Panc1 (cell line): ENCODE measurements around the gene MTNR1A. TPM values are rescaled to one million over a fixed set of nuclear protein-coding genes. Genes with fewer than 3 reads are reported as not detected.

ENCODE experiments used
- ATAC-seq: fragments of 200-7000 bp; cut with Tn5 transposase; 2 replicates; pipeline ENCODE4 v1.9.1; 2020; ENCODE audit warnings: mild to moderate bottlenecking, moderate library complexity
- BruUV-seq: library from RNA; stranded (reverse); fragments of 400-500 nt; replicated peaks from 2 replicates; lab custom pipeline; 2021; lab: Mats Ljungman, UMichigan
- CTCF ChIA-PET: fragments of 300-600 bp; sonication (Branson Sonifier 250); formaldehyde crosslinking; loops from one replicate; lab custom pipeline; 2022; ENCODE audit warnings: antibody characterized with exemption; lab: Charles Lee
- POLR2A ChIA-PET: fragments of 300-600 bp; sonication (Branson Sonifier 250); formaldehyde crosslinking; loops from one replicate; lab custom pipeline; 2022; ENCODE audit warnings: antibody characterized with exemption; lab: Charles Lee
- DNase-seq: peaks from one replicate; pipeline ENCODE4 v3.0.0-alpha.2; 2010; ENCODE audit warnings: low read depth, low spot score
- H3K27ac ChIP-seq: 2 replicates; pipeline ENCODE4 v1.5.1; 2011; ENCODE audit warnings: mild to moderate bottlenecking, low read length, inconsistent platforms
- H3K27me3 ChIP-seq: fragments of 200-500 bp; sonication (Bioruptor generic); 2 replicates; pipeline ENCODE4 v1.6.0; 2014; ENCODE audit warnings: low read length, inconsistent platforms; ENCODE audit not compliant: control insufficient read depth, insufficient read depth
- H3K36me3 ChIP-seq: fragments of 200-500 bp; sonication (Bioruptor generic); 2 replicates; pipeline ENCODE4 v1.5.1; 2014; ENCODE audit warnings: inconsistent platforms, mild to moderate bottlenecking, low read length, moderate library complexity; ENCODE audit not compliant: control insufficient read depth, insufficient read depth
- H3K4me1 ChIP-seq: 2 replicates; pipeline ENCODE4 v1.5.1; 2011; ENCODE audit warnings: inconsistent platforms, mild to moderate bottlenecking, low read length, moderate library complexity; ENCODE audit not compliant: control insufficient read depth, insufficient read depth
- H3K4me3 ChIP-seq, 2 experiments: 2 replicates each; pipeline ENCODE4 v1.5.1; 2011 to 2012; ENCODE audit warnings: low read depth in 2 of 2, low read length in 2 of 2, mild to moderate bottlenecking in 2 of 2, inconsistent platforms in 1 of 2, moderate library complexity in 1 of 2
- H3K9me3 ChIP-seq: fragments of 200-500 bp; sonication (Bioruptor generic); 2 replicates; pipeline ENCODE4 v1.5.1; 2014; ENCODE audit warnings: low read depth, mild to moderate bottlenecking, inconsistent platforms, low read length, moderate library complexity; ENCODE audit not compliant: control insufficient read depth, insufficient read depth
- CTCF ChIP-seq: fragments of 450-650 bp; IDR thresholded peaks from 2 replicates; pipeline ENCODE4 v1.5.1; 2017; ENCODE audit warnings: mild to moderate bottlenecking
- POLR2AphosphoS5 ChIP-seq: IDR thresholded peaks from 2 replicates; pipeline ENCODE4 v1.6.1; 2012; ENCODE audit warnings: mild to moderate bottlenecking, low read depth, low read length, moderate library complexity
- REST ChIP-seq, 2 experiments: IDR thresholded peaks; 2 replicates each; pipeline ENCODE4 v1.6.1; 2011 to 2012; ENCODE audit warnings: low read depth in 2 of 2, control low read depth in 1 of 2, low read length in 1 of 2, mild to moderate bottlenecking in 1 of 2, moderate library complexity in 1 of 2; ENCODE audit not compliant: insufficient read depth in 1 of 2
- SIN3A ChIP-seq: IDR thresholded peaks from 2 replicates; pipeline ENCODE4 v1.6.1; 2012; ENCODE audit warnings: low read depth, mild to moderate bottlenecking, low read length, moderate library complexity, borderline replicate concordance; ENCODE audit not compliant: insufficient read depth
- TCF7L2 ChIP-seq: IDR thresholded peaks from 2 replicates; pipeline ENCODE4 v1.6.1; 2011; ENCODE audit warnings: mild to moderate bottlenecking, low read depth, low read length, inconsistent platforms
- in situ Hi-C: cut with HindIII; loops from 2 replicates; pipeline ENCODE4 v1.10.0; 2016; ENCODE audit warnings: low sequenced_read_pairs, low pct_unique_long_range_greater_than_20kb
- intact Hi-C: fragments of 100-400 bp; cut with micrococcal nuclease; formaldehyde crosslinking; loops from one replicate; pipeline ENCODE4 v1.10.0; 2022; ENCODE audit not compliant: unreplicated experiment
- total RNA-seq: library from RNA; stranded (reverse); gene quantifications from one replicate; pipeline ENCODE4 v1.2.1, GENCODE V29; 2021; ENCODE audit not compliant: unreplicated experiment

Gene MTNR1A
- total RNA-seq, 1 experiment from 2014 or later: 0.23 TPM

GRCh38 chr4:186553717-186554116, 1.6 kb downstream of the MTNR1A start:
- intact Hi-C loops: loop anchor here (2.0 kb wide), 1 partner anchor 257 kb away; no protein-coding TSS in a partner anchor
- CTCF ChIA-PET: interaction anchor here (0.8 kb wide), 1 partner anchor 252 kb away, joined by 3 read pairs; no protein-coding TSS in a partner anchor
- Histone ChIP-seq H3K4me1 (no peaks in the 10 kb centered on the region), H3K4me3 (no peak overlapping the region), H3K27ac (no peak overlapping the region), H3K36me3 (no peaks in the 10 kb centered on the region), H3K9me3 (no peaks in the 10 kb centered on the region), H3K27me3 (peaks cover 4% of the 10 kb centered on the region)
- DNase-seq (no peak), ATAC-seq (no peak)
- BruUV-seq: no TSS peak
- in situ Hi-C loops: no loop called here
- POLR2A ChIA-PET: no interaction called here
- no peak for TF ChIP-seq TCF7L2
- no peak for TF ChIP-seq REST (IDR thresholded peaks at IDR 0.05; ENCODE audit: insufficient read depth in 1 of 2, low read depth in 2 of 2, low read length in 1 of 2)
- TF ChIP-seq POLR2AphosphoS5: no peak

- Histone ChIP-seq H3K27me3 (peaks cover 4% of the 10 kb centered on the region), H3K27ac (no peak overlapping the region), H3K4me1 (no peaks in the 10 kb centered on the region), H3K4me3 (no peak overlapping the region), H3K36me3 (no peaks in the 10 kb centered on the region), H3K9me3 (no peaks in the 10 kb centered on the region)
- DNase-seq (no peak), ATAC-seq (no peak)
- POLR2A ChIA-PET: no interaction called here
- TF ChIP-seq TCF7L2 (no peak), REST (IDR thresholded peaks at IDR 0.05; ENCODE audit: insufficient read depth in 1 of 2, low read depth in 2 of 2, low read length in 1 of 2) (no peak), SIN3A (no peak), CTCF (no peak), POLR2AphosphoS5 (no peak)
- in situ Hi-C loops (no loop called here), intact Hi-C loops (no loop called here)
- no TSS peak for BruUV-seq
- CTCF ChIA-PET: no interaction called here
Observed at GRCh38 chr4:186551849-186552248, 3.5 kb downstream of the MTNR1A start.
